Measurements from ENCODE around the gene CTSD. TPM values are rescaled to one million over a fixed set of nuclear protein-coding genes. Genes with fewer than 3 reads are reported as not detected.
A peak's percentile ranks its signal among the peaks of the same experiment; 100 is the strongest.

The CTSD gene
- total RNA-seq, 1 experiment from 2014 or later, result 127 TPM

DNA sequence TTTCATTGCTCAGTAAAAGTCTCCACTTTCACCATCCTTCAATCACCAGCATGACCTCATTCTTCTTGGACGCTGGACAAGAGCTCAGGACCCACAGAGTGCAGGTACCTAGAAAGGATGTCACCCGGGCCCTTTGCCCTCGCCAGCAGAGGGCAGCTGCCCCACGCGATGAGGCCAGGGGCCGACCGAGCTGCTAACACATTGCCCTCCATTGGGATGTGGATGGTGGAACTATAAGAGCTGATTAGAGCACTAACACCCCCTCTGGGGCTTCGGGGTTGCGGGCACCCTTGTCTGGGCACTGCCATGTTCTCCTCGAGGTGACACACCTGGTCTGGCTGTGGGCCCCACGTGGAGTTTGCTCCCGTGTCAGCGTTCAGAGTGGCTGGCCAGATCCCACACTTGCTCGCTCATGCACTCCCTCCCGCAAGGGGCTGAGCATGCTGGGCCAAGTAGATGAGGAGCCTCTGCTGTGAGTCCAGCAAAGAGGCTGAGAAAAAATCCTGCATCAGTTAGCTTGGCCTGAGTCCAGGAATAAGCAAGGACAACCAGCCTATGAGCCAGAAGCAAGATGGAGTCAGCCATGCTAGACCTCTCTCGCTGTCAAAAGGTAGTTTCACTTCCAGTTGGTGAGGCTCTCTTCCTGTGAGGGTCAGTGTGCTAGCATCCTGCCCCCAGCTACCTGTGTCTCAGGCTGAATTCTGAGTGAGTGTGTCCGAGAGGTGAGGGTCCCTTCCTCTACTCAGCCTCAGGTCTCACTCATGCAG, 56.9 kb downstream of the CTSD start:
- H3K4me3 ChIP-seq (replicated peaks in 1 of 2; ENCODE audit: low read depth in 1 of 2, low read length in 2 of 2), result no peak overlapping the region
- H3K9ac ChIP-seq (ENCODE audit: low read length), result no peak overlapping the region
- H2AFZ ChIP-seq (ENCODE audit: low read depth, low read length, poor library complexity, severe bottlenecking), result no peak overlapping the region
- H4K20me1 ChIP-seq (ENCODE audit: insufficient read depth), result no peaks in the 10 kb centered on the region
- no TSS peak for BruUV-seq (replicated peaks)
- TF ChIP-seq JUND (IDR thresholded peaks at IDR 0.05), result no peak
- TF ChIP-seq ZFX (IDR thresholded peaks at IDR 0.05), result no peak
- no peak for TF ChIP-seq POLR2AphosphoS5 (IDR thresholded peaks at IDR 0.05; ENCODE audit: low read depth, low read length)
- TF ChIP-seq RAD21 (IDR thresholded peaks at IDR 0.05; ENCODE audit: low read depth), result peak; percentile 61
- no peak for TF ChIP-seq FOSL1 (IDR thresholded peaks at IDR 0.05; ENCODE audit: low read depth)
- TF ChIP-seq REST (IDR thresholded peaks at IDR 0.05; ENCODE audit: low read depth), result no peak
- no peak for TF ChIP-seq CEBPB (IDR thresholded peaks at IDR 0.05; ENCODE audit: low read depth)
- TF ChIP-seq SIN3A (IDR thresholded peaks at IDR 0.05; ENCODE audit: low read depth), result no peak
- TF ChIP-seq CBX3 (IDR thresholded peaks at IDR 0.05; ENCODE audit: low read depth), result no peak
- TF ChIP-seq, protein P1, sequence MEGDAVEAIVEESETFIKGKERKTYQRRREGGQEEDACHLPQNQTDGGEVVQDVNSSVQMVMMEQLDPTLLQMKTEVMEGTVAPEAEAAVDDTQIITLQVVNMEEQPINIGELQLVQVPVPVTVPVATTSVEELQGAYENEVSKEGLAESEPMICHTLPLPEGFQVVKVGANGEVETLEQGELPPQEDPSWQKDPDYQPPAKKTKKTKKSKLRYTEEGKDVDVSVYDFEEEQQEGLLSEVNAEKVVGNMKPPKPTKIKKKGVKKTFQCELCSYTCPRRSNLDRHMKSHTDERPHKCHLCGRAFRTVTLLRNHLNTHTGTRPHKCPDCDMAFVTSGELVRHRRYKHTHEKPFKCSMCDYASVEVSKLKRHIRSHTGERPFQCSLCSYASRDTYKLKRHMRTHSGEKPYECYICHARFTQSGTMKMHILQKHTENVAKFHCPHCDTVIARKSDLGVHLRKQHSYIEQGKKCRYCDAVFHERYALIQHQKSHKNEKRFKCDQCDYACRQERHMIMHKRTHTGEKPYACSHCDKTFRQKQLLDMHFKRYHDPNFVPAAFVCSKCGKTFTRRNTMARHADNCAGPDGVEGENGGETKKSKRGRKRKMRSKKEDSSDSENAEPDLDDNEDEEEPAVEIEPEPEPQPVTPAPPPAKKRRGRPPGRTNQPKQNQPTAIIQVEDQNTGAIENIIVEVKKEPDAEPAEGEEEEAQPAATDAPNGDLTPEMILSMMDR (IDR thresholded peaks at IDR 0.05 in 2 of 3, conservative IDR thresholded peaks at IDR 0.05 in 1 of 3; ENCODE audit: borderline replicate concordance in 1 of 3, insufficient read depth in 1 of 3, low read depth in 2 of 3, low read length in 2 of 3), result peak; percentile 28 to 38 (median 34); a peak in 3 of 6 replicates
- no peaks in the 10 kb centered on the region for H3K36me3 ChIP-seq (ENCODE audit: control insufficient read depth in 1 of 2, insufficient read depth in 2 of 2, low read length in 2 of 2)
- intact Hi-C loops (cut with micrococcal nuclease), result loop anchor here (5.0 kb wide), 1 partner anchor 445 kb away; no protein-coding TSS in a partner anchor
- ChIA-PET POLR2A (interaction anchor here (1.2 kb wide), 1 partner anchor 127 kb away, joined by 4 read pairs; no protein-coding TSS in a partner anchor), RAD21 (ENCODE audit: low non-redundant PET in 1 of 2, low total read pairs in 2 of 2, uncharacterized antibody in 2 of 2, unreplicated experiment in 2 of 2) (interaction anchor here (0.7 to 1.1 kb wide), 2 partner anchors 126 kb away, joined by 4 to 5 read pairs; no protein-coding TSS in a partner anchor), CTCF (interaction anchor here (1.4 to 1.9 kb wide), 2 partner anchors 127 to 444 kb away, joined by 8 to 24 read pairs; partner anchors contain the start of gene SYT8)
- ATAC-seq (peak; percentile 55; the same call in 1 of the 2 replicates), DNase-seq (ENCODE audit: low read depth, low spot score) (no peak)
- H3K27me3 ChIP-seq (ENCODE audit: insufficient read depth, low read length), result no peaks in the 10 kb centered on the region
- no peaks in the 10 kb centered on the region for H3K79me2 ChIP-seq (ENCODE audit: insufficient read depth, low read length)
- no peaks in the 10 kb centered on the region for H3K9me3 ChIP-seq (ENCODE audit: control insufficient read depth in 1 of 2, insufficient read depth in 1 of 2, low read depth in 1 of 2, low read length in 2 of 2)
- H3K4me1 ChIP-seq (ENCODE audit: control insufficient read depth in 1 of 2, insufficient read depth in 2 of 2, low read length in 2 of 2), result no peaks in the 10 kb centered on the region
- no peak overlapping the region for H3K27ac ChIP-seq (ENCODE audit: low read depth, low read length)
- no peaks in the 10 kb centered on the region for H3K9me2 ChIP-seq (ENCODE audit: insufficient read depth)
- no peak overlapping the region for H3K4me2 ChIP-seq (ENCODE audit: low read length)

Measured in HCT116 (cell line).